RWPE2 (cell line): ENCODE measurements around the gene NPR3.

Experiments used
- ATAC-seq: fragments of 200-7000 bp; cut with Tn5 transposase; 3 replicates; pipeline ENCODE4 v1.9.1; 2021; ENCODE audit warnings: low read depth
- DNase-seq: peaks from one replicate; pipeline ENCODE4 v3.0.0-alpha.2; 2020; ENCODE audit warnings: low spot score
- H3K27ac ChIP-seq: fragments of 450-650 bp; 2 replicates; pipeline ENCODE4 v1.5.1; 2017; ENCODE audit warnings: mild to moderate bottlenecking; ENCODE audit not compliant: poor library complexity, severe bottlenecking
- H3K27me3 ChIP-seq: fragments of 250-450 bp; sonication (Bioruptor Pico); 2 replicates; pipeline ENCODE4 v1.5.1; 2021; ENCODE audit warnings: mild to moderate bottlenecking, moderate library complexity; ENCODE audit not compliant: insufficient read depth, poor library complexity, severe bottlenecking
- H3K36me3 ChIP-seq: fragments of 250-450 bp; sonication (Bioruptor Pico); 2 replicates; pipeline ENCODE4 v1.5.1; 2020; ENCODE audit warnings: low read depth, mild to moderate bottlenecking, moderate library complexity
- H3K4me1 ChIP-seq: fragments of 250-450 bp; sonication (Bioruptor Pico); 2 replicates; pipeline ENCODE4 v1.5.1; 2021; ENCODE audit warnings: mild to moderate bottlenecking, moderate library complexity; ENCODE audit not compliant: insufficient read depth, poor library complexity, severe bottlenecking
- H3K4me3 ChIP-seq: fragments of 250-450 bp; sonication (Bioruptor Pico); 2 replicates; pipeline ENCODE4 v1.5.1; 2021; ENCODE audit warnings: mild to moderate bottlenecking, moderate library complexity; ENCODE audit not compliant: severe bottlenecking
- H3K9me3 ChIP-seq: fragments of 250-450 bp; sonication (Bioruptor Pico); 2 replicates; pipeline ENCODE4 v1.5.1; 2021; ENCODE audit warnings: mild to moderate bottlenecking, moderate library complexity; ENCODE audit not compliant: severe bottlenecking
- TF ChIP-seq, protein P1 (sequence below): fragments of 450-650 bp; IDR thresholded peaks from one replicate; pipeline ENCODE4 v1.5.1; 2017; ENCODE audit warnings: mild to moderate bottlenecking, moderate library complexity; ENCODE audit not compliant: poor library complexity, severe bottlenecking

Gene NPR3

DNA sequence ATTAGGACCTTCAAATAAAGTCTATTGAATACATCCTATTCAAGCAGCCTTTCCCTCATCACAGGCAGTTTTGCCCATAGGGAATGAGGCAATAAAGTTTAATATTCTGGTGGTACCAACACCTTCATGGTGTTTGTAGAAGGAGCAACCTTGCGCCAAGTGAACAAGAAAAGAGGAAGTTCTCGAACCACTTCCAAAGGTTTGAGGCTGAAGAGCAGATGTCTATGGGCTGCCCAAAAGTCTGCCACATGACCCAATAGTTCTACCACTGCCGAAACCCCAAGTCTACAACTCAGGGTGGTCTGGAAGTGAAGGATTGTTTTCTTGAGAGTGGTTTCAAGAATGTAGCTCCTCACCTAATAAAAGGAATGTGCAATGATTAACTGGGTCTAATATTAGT lies 123.1 kb downstream of the NPR3 start:
- Histone ChIP-seq H3K4me3 (no peak overlapping the region), H3K9me3 (no peaks in the 10 kb centered on the region), H3K36me3 (no peaks in the 10 kb centered on the region), H3K27ac (no peak overlapping the region), H3K27me3 (no peaks in the 10 kb centered on the region), H3K4me1 (no peaks in the 10 kb centered on the region)
- DNase-seq = no peak
- no peak for ATAC-seq
- TF ChIP-seq, protein P1, sequence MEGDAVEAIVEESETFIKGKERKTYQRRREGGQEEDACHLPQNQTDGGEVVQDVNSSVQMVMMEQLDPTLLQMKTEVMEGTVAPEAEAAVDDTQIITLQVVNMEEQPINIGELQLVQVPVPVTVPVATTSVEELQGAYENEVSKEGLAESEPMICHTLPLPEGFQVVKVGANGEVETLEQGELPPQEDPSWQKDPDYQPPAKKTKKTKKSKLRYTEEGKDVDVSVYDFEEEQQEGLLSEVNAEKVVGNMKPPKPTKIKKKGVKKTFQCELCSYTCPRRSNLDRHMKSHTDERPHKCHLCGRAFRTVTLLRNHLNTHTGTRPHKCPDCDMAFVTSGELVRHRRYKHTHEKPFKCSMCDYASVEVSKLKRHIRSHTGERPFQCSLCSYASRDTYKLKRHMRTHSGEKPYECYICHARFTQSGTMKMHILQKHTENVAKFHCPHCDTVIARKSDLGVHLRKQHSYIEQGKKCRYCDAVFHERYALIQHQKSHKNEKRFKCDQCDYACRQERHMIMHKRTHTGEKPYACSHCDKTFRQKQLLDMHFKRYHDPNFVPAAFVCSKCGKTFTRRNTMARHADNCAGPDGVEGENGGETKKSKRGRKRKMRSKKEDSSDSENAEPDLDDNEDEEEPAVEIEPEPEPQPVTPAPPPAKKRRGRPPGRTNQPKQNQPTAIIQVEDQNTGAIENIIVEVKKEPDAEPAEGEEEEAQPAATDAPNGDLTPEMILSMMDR = no peak

DNA sequence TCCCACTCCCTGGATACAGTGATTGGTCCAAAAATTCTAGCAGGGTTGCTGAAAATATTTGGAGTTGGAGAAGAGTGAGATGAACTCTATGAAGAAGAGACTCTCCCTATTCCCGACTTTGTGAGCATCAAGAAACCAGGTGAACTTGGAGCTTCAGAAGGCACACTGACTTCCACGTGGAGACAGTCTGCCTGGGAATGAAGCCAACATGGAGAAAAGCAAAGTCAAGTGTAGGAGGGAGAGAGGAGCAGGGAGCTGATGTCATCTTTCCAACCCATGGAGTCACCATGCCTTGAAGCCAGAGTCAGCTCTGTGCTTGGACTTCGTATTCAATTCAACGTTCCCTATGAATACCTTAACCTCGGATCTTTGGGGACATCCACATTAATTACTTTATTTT lies 125.1 kb downstream of the NPR3 start:
- Histone ChIP-seq H3K27me3 (no peaks in the 10 kb centered on the region), H3K27ac (no peak overlapping the region), H3K4me3 (no peak overlapping the region), H3K36me3 (no peaks in the 10 kb centered on the region), H3K9me3 (no peaks in the 10 kb centered on the region), H3K4me1 (no peaks in the 10 kb centered on the region)
- DNase-seq = no peak
- TF ChIP-seq, protein P1 = no peak
- ATAC-seq = no peak

DNA sequence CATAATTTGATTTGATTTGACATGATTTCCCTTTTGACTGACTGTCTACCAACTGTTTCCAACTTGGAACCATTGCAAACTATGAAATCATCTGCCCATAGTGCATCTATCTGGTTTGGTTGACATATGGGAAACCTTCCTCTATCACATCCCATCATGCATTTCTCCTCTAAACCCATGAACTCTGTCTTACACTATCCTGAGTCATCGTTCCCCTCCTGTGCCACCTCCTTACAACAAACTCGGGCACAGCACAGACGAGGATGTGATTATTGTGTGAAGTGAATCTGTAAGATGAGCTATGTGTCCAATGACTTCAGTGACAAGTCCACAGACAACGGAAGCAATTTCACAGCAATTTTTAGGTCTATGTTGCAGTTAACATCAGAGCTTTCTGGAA lies 126.1 kb downstream of the NPR3 start:
- H3K4me1 ChIP-seq = no peaks in the 10 kb centered on the region
- H3K4me3 ChIP-seq = no peak overlapping the region
- DNase-seq (no peak), ATAC-seq (no peak)
- no peaks in the 10 kb centered on the region for H3K9me3 ChIP-seq
- TF ChIP-seq, protein P1 = no peak
- no peaks in the 10 kb centered on the region for H3K36me3 ChIP-seq
- H3K27me3 ChIP-seq = no peaks in the 10 kb centered on the region
- no peak overlapping the region for H3K27ac ChIP-seq

DNA sequence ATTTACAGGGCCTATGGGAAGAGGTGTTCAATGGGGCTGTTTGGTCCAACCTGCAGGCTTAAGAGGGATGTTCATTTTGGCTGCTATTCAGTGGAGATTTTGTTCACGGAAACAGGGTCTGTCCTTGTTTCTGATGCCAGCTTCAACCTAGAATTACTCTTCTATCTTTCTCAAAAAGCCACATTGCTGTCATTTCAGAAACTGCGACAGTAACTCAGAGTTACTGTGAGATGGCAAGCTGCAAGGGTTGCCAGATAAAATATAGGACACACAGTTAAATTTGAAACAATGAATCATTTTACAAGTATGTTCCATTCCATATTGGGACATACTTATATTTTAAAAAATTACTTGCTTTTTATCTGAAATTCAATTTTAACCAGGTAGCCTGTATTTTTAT lies 128.0 kb downstream of the NPR3 start:
- DNase-seq (no peak), ATAC-seq (no peak)
- Histone ChIP-seq H3K36me3 (no peaks in the 10 kb centered on the region), H3K4me3 (no peak overlapping the region), H3K27ac (no peak overlapping the region), H3K4me1 (peaks cover 7% of the 10 kb centered on the region), H3K27me3 (no peaks in the 10 kb centered on the region), H3K9me3 (no peaks in the 10 kb centered on the region)
- TF ChIP-seq, protein P1 = no peak

DNA sequence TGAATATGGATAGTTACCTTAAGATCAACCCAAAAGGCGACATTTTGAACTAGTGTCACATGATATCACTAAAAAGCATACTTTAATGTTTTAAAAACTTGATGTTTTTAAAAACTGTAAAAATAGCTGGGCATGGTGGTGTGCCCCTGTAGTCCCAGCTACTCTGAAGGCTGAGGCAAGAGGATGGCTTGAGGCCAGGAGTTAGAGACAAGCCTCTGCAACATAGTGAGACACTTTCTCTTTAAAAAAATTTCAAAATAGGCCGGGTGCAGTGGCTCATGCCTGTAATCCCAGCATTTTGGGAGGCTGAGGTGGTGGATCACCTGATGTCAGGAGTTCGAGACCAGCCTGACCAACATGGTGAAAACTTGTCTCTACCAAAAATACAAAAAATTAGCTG lies 129.5 kb downstream of the NPR3 start:
- Histone ChIP-seq H3K27me3 (no peaks in the 10 kb centered on the region), H3K36me3 (no peaks in the 10 kb centered on the region), H3K9me3 (no peaks in the 10 kb centered on the region), H3K27ac (no peak overlapping the region), H3K4me1 (peaks cover 7% of the 10 kb centered on the region), H3K4me3 (no peak overlapping the region)
- DNase-seq (no peak), ATAC-seq (no peak)
- TF ChIP-seq, protein P1 = no peak
